H1 (cell line): ENCODE results near the gene PEPD. TPM values are rescaled to one million over a fixed set of nuclear protein-coding genes. Genes with fewer than 3 reads are reported as not detected.
A peak's percentile ranks its signal among the peaks of the same experiment; 100 is the strongest.

Experiments
- CTCF ChIA-PET: fragments of 300-600 bp; sonication (Branson Sonifier 250); formaldehyde crosslinking; loops from one replicate; lab custom pipeline; 2021; ENCODE audit not compliant: partially characterized antibody; lab: Charles Lee
- POLR2A ChIA-PET: fragments of 300-600 bp; sonication (Branson Sonifier 250); formaldehyde crosslinking; loops from one replicate; lab custom pipeline; 2021; ENCODE audit warnings: inconsistent platforms; ENCODE audit not compliant: partially characterized antibody; lab: Charles Lee
- DNase-seq, 2 experiments: peaks; one replicate each; pipeline versions ENCODE4 v3.0.0 to v3.0.0-alpha.2; 2010 to 2022; ENCODE audit warnings: low spot score in 2 of 2, low read depth in 1 of 2, mixed read lengths in 1 of 2
- FAIRE-seq: peaks from 2 replicates; lab custom pipeline; 2011; peaks lifted over from hg19 to GRCh38; lab: Jason Lieb, UNC
- H2AFZ ChIP-seq: 2 replicates; pipeline ENCODE4 v1.8.1; 2012; ENCODE audit warnings: low read length, inconsistent platforms
- H2AK5ac ChIP-seq: 2 replicates; pipeline ENCODE4 v1.6.1; 2013; ENCODE audit warnings: low read depth, low read length
- H2BK120ac ChIP-seq: replicated peaks from 2 replicates; pipeline ENCODE3; 2013; ENCODE audit warnings: low read depth, low read length, inconsistent platforms
- H2BK12ac ChIP-seq: 2 replicates; pipeline ENCODE4 v1.6.1; 2013; ENCODE audit warnings: low read depth, low read length
- H2BK15ac ChIP-seq: 2 replicates; pipeline ENCODE4 v1.6.1; 2013; ENCODE audit warnings: low read length
- H2BK20ac ChIP-seq: 2 replicates; pipeline ENCODE4 v1.6.1; 2013; ENCODE audit warnings: low read length
- H2BK5ac ChIP-seq: 2 replicates; pipeline ENCODE4 v1.6.1; 2013; ENCODE audit warnings: low read depth, low read length
- H3K14ac ChIP-seq: 2 replicates; pipeline ENCODE4 v1.6.1; 2013; ENCODE audit warnings: inconsistent platforms; ENCODE audit not compliant: insufficient read length
- H3K18ac ChIP-seq: 2 replicates; pipeline ENCODE4 v1.6.1; 2013; ENCODE audit warnings: low read length; ENCODE audit errors: extremely low read depth
- H3K23ac ChIP-seq: 2 replicates; pipeline ENCODE4 v1.6.1; 2013; ENCODE audit warnings: inconsistent platforms; ENCODE audit not compliant: insufficient read length
- H3K23me2 ChIP-seq: 2 replicates; pipeline ENCODE4 v1.6.1; 2013; ENCODE audit warnings: low read depth, low read length
- H3K27ac ChIP-seq: 2 replicates; pipeline ENCODE4 v1.6.1; 2011; ENCODE audit warnings: low read depth, low read length, inconsistent platforms
- H3K27me3 ChIP-seq, 4 experiments: replicated peaks in 1 of 4; 1 replicate in 1 of 4; 2 replicates in 3 of 4; pipeline versions ENCODE4 v1.6.1 to v1.8.1; 2011 to 2013; ENCODE audit warnings: low read length in 3 of 4, mild to moderate bottlenecking in 3 of 4, inconsistent platforms in 2 of 4, mixed read lengths in 2 of 4, moderate library complexity in 1 of 4; ENCODE audit not compliant: control insufficient read depth in 3 of 4, insufficient read depth in 3 of 4; ENCODE audit errors: extremely low read depth in 1 of 4
- H3K36me3 ChIP-seq, 4 experiments: 2 replicates each; pipeline versions ENCODE4 v1.6.1 to v1.8.1; 2011 to 2013; ENCODE audit warnings: mild to moderate bottlenecking in 4 of 4, low read length in 3 of 4, moderate library complexity in 2 of 4, control low read depth in 1 of 4, inconsistent platforms in 1 of 4; ENCODE audit not compliant: insufficient read depth in 4 of 4, control insufficient read depth in 2 of 4
- H3K4ac ChIP-seq: replicated peaks from 2 replicates; pipeline ENCODE3; 2013; ENCODE audit warnings: low read length, low read depth, mixed read lengths, inconsistent platforms; ENCODE audit not compliant: insufficient read length
- H3K4me1 ChIP-seq, 4 experiments: replicated peaks in 1 of 4; 1 replicate in 1 of 4; 2 replicates in 3 of 4; pipeline versions ENCODE4 v1.6.1 to v1.8.1; 2011 to 2013; ENCODE audit warnings: low read length in 3 of 4, inconsistent platforms in 2 of 4, mixed read lengths in 1 of 4; ENCODE audit not compliant: insufficient read depth in 4 of 4, control insufficient read depth in 3 of 4
- H3K4me2 ChIP-seq, 2 experiments: 2 replicates each; pipeline versions ENCODE4 v1.6.1 to v1.8.1; 2011 to 2013; ENCODE audit warnings: low read depth in 2 of 2, low read length in 2 of 2, control low read depth in 1 of 2, inconsistent platforms in 1 of 2, mild to moderate bottlenecking in 1 of 2; ENCODE audit not compliant: insufficient read depth in 1 of 2
- H3K4me3 ChIP-seq, 4 experiments: fragments of 200-600, 300-600 bp in 1 of 4; sonication (generic), shearing (Covaris generic), sonication (Bioruptor Twin) in 1 of 4; 2 replicates each; pipeline versions ENCODE4 v1.5.1 to v1.8.1; 2011 to 2016; ENCODE audit warnings: low read length in 4 of 4, low read depth in 3 of 4, control low read depth in 2 of 4, inconsistent platforms in 2 of 4, mild to moderate bottlenecking in 2 of 4, mixed read lengths in 1 of 4, moderate library complexity in 1 of 4; ENCODE audit not compliant: insufficient read depth in 2 of 4; ENCODE audit errors: extremely low read depth in 1 of 4
- H3K56ac ChIP-seq: replicated peaks from 2 replicates; pipeline ENCODE3; 2013; ENCODE audit warnings: low read depth, mild to moderate bottlenecking, mixed read lengths, low read length, inconsistent platforms; ENCODE audit not compliant: insufficient read length
- H3K79me1 ChIP-seq: 2 replicates; pipeline ENCODE4 v1.6.1; 2013; ENCODE audit warnings: low read depth, low read length, control low read depth
- H3K79me2 ChIP-seq, 2 experiments: 2 replicates each; pipeline versions ENCODE4 v1.6.1 to v1.8.1; 2012 to 2013; ENCODE audit warnings: low read length in 2 of 2, mild to moderate bottlenecking in 2 of 2, inconsistent platforms in 1 of 2; ENCODE audit not compliant: insufficient read depth in 2 of 2, control insufficient read depth in 1 of 2
- H3K9ac ChIP-seq, 4 experiments: replicated peaks in 1 of 4; 1 replicate in 1 of 4; 2 replicates in 3 of 4; pipeline versions ENCODE4 v1.6.1 to v1.8.1; 2011 to 2013; ENCODE audit warnings: low read depth in 3 of 4, low read length in 3 of 4, control low read depth in 2 of 4, mild to moderate bottlenecking in 2 of 4, moderate library complexity in 2 of 4, inconsistent platforms in 1 of 4; ENCODE audit errors: extremely low read depth in 1 of 4
- H3K9me3 ChIP-seq, 2 experiments: 2 replicates each; pipeline versions ENCODE4 v1.6.1 to v1.8.1; 2012 to 2013; ENCODE audit warnings: mild to moderate bottlenecking in 2 of 2, moderate library complexity in 2 of 2, control low read depth in 1 of 2, inconsistent platforms in 1 of 2, low read depth in 1 of 2, low read length in 1 of 2, mixed read lengths in 1 of 2; ENCODE audit not compliant: insufficient read depth in 2 of 2
- H4K20me1 ChIP-seq, 2 experiments: replicated peaks in 1 of 2; 2 replicates each; pipeline versions ENCODE3 to v1.8.1; 2011 to 2013; ENCODE audit warnings: inconsistent platforms in 2 of 2, low read length in 2 of 2, mild to moderate bottlenecking in 1 of 2; ENCODE audit not compliant: insufficient read depth in 2 of 2, control insufficient read depth in 1 of 2
- H4K5ac ChIP-seq: 2 replicates; pipeline ENCODE4 v1.6.1; 2013; ENCODE audit warnings: low read length, low read depth, mixed read lengths, inconsistent platforms; ENCODE audit not compliant: insufficient read length
- H4K8ac ChIP-seq: 2 replicates; pipeline ENCODE4 v1.8.0; 2013; ENCODE audit warnings: mild to moderate bottlenecking, moderate library complexity, low read length, inconsistent platforms; ENCODE audit not compliant: insufficient read depth; ENCODE audit errors: extremely low read depth
- H4K91ac ChIP-seq: replicated peaks from 2 replicates; pipeline ENCODE3; 2013; ENCODE audit warnings: low read length, mixed read lengths, inconsistent platforms; ENCODE audit not compliant: insufficient read length
- CTCF ChIP-seq, 3 experiments: IDR thresholded peaks; 1 replicate in 2 of 3; 2 replicates in 1 of 3; pipeline versions ENCODE4 v1.5.1 to v1.6.1; 2011; ENCODE audit warnings: low read length in 3 of 3, mild to moderate bottlenecking in 3 of 3, inconsistent platforms in 2 of 3, low read depth in 1 of 3, moderate library complexity in 1 of 3; ENCODE audit not compliant: insufficient read depth in 1 of 3; ENCODE audit errors: control extremely low read depth in 1 of 3
- KDM4A ChIP-seq: IDR thresholded peaks from one replicate; pipeline ENCODE4 v1.7.1; 2012; ENCODE audit warnings: low read depth, mild to moderate bottlenecking, moderate library complexity, low read length, inconsistent platforms; ENCODE audit not compliant: severe bottlenecking
- PHF8 ChIP-seq: fragments of 200-600 bp; sonication (generic); conservative IDR thresholded peaks from 2 replicates; pipeline ENCODE4 v1.7.1; 2012; ENCODE audit warnings: low read depth, mild to moderate bottlenecking, inconsistent platforms, low read length, moderate library complexity
- RAD21 ChIP-seq, 2 experiments: IDR thresholded peaks in 1 of 2; conservative IDR thresholded peaks in 1 of 2; 2 replicates each; pipeline ENCODE4 v1.6.1; 2011; ENCODE audit warnings: low read depth in 2 of 2, low read length in 2 of 2, improper control_type of control experiment in 1 of 2, inconsistent platforms in 1 of 2, mild to moderate bottlenecking in 1 of 2, moderate library complexity in 1 of 2
- SUZ12 ChIP-seq: fragments of 200-600 bp; sonication (generic); IDR thresholded peaks from 2 replicates; pipeline ENCODE4 v1.6.1; 2012; ENCODE audit warnings: mild to moderate bottlenecking, inconsistent platforms, low read length, moderate library complexity, mixed read lengths
- WGBS, 2 experiments: shearing (Covaris generic) in 1 of 2; methylation state at CpG; one replicate each; pipeline versions ENCODE4 v1.1.6 to v1.1.7; 2013 to 2015; ENCODE audit warnings: low lambda C conversion rate in 2 of 2, mixed read lengths in 2 of 2, inconsistent platforms in 1 of 2, low coverage in 1 of 2, missing lambda C conversion rate in 1 of 2; ENCODE audit not compliant: insufficient replicate concordance in 2 of 2, insufficient coverage in 1 of 2, insufficient read length in 1 of 2; ENCODE audit errors: extremely low coverage in 1 of 2, missing lambda C conversion rate in 1 of 2; 5-methylcytosine and 5-hydroxymethylcytosine counted together
- polyA plus RNA-seq, 7 experiments: library from polyadenylated mRNA; depleted of rRNA in 3 of 7; stranded (reverse) in 5 of 7; unstranded in 2 of 7; fragments of >200 nt in 5 of 7; fragments of 200-250 nt in 2 of 7; gene quantifications; 1 replicate in 5 of 7; 2 replicates in 1 of 7; 4 replicates in 1 of 7; pipeline versions ENCODE4 v1.2.1 to v1.2.3, GENCODE V29; 2011 to 2013; ENCODE audit warnings: missing spikeins in 2 of 7, mixed read lengths in 2 of 7
- total RNA-seq: library from RNA; stranded (reverse); fragmentation: NEBNext Ultra II Directional; extraction: Animal tissue kit (Norgen Biotek cat#: 25700); gene quantifications from 2 replicates; pipeline ENCODE4 v1.2.1, GENCODE V29; 2021

The PEPD gene
- total and polyA plus RNA-seq, 2 of the 8 experiments (the other 6 are each of a cell fraction or from before 2014, with no cell fraction given): 84.1 to 178 TPM

- WGBS, 2 experiments: 89% methylated on average over 17 of the region's 18 CpGs; no CpG with 5 or more reads in 1 of the 2 experiments
- POLR2A ChIA-PET: interaction anchor here (1.1 kb wide), 1 partner anchor 148 kb away, joined by 3 read pairs; no protein-coding TSS in a partner anchor
- Histone ChIP-seq H3K27me3 (no peaks in the 10 kb centered on the region), H2BK20ac (no peak overlapping the region), H3K4me3 (no peak overlapping the region), H3K14ac (no peak overlapping the region), H3K9ac (no peak overlapping the region), H3K9me3 (no peaks in the 10 kb centered on the region), H2BK12ac (no peak overlapping the region), H2BK5ac (no peak overlapping the region), H2AFZ (no peak overlapping the region), H4K20me1 (peaks cover 3 to 5% of the 10 kb centered on the region in 2 experiments), H2AK5ac (no peak overlapping the region), H3K4ac (no peak overlapping the region), H3K36me3 (no peaks in the 10 kb centered on the region), H3K27ac (no peak overlapping the region), H3K79me2 (no peaks in the 10 kb centered on the region), H3K18ac (no peak overlapping the region), H3K23me2 (no peaks in the 10 kb centered on the region), H3K23ac (no peak overlapping the region), H3K4me1 (peaks cover 0 to 8% (median 5%) of the 10 kb centered on the region in 4 experiments; a peak in 5 of 7 replicates), H3K56ac (no peak overlapping the region), H4K5ac (no peak overlapping the region), H2BK120ac (no peak overlapping the region), H3K4me2 (no peak overlapping the region), H2BK15ac (no peak overlapping the region; the same call in 1 of the 2 replicates), H3K79me1 (no peaks in the 10 kb centered on the region), H4K8ac (no peak overlapping the region; the same call in 1 of the 2 replicates), H4K91ac (no peak overlapping the region)
- CTCF ChIA-PET: interaction anchor here (0.5 to 24.5 kb wide), 5 partner anchors 11 to 368 kb away, joined by 3 to 426 read pairs (median 5); no protein-coding TSS in a partner anchor
- no peak for DNase-seq
- FAIRE-seq: no peak
- TF ChIP-seq KDM4A (no peak), PHF8 (no peak), CTCF (IDR thresholded peaks at IDR 0.05; ENCODE audit: control extremely low read depth in 1 of 3, insufficient read depth in 1 of 3, low read depth in 1 of 3, low read length in 3 of 3) (peak; percentile 10 to 32 (median 20)), SUZ12 (no peak), RAD21 (IDR thresholded peaks at IDR 0.05 in 1 of 2, conservative IDR thresholded peaks at IDR 0.05 in 1 of 2; ENCODE audit: low read depth in 2 of 2, low read length in 2 of 2) (peak; percentile 40 to 46)
These were observed 119.0 kb downstream of the PEPD start for GRCh38 chr19:33402421-33403220.
